Measurements from ENCODE around the gene DHRS13. TPM values are rescaled to one million over a fixed set of nuclear protein-coding genes. Genes with fewer than 3 reads are reported as not detected.
A peak's percentile ranks its signal among the peaks of the same experiment; 100 is the strongest.

DHRS13 gene
- total and polyA plus RNA-seq, 10 donors: 12.2 to 51.2 (median 18.9) TPM

GRCh38 chr17:28944343-28944742, 41.5 kb upstream of the DHRS13 start:
- no peaks in the 10 kb centered on the region for H3K27me3 ChIP-seq (replicated peaks in 1 of 7)
- TF ChIP-seq POLR2A (IDR thresholded peaks at IDR 0.05): no peak
- no peak for TF ChIP-seq CTCF (IDR thresholded peaks at IDR 0.05 in 8 of 11, conservative IDR thresholded peaks at IDR 0.05 in 3 of 11)
- TF ChIP-seq POLR2AphosphoS5 (IDR thresholded peaks at IDR 0.05): no peak
- H3K4me1 ChIP-seq: peaks cover 51 to 98% (median 94%) of the 10 kb centered on the region in 6 donors
- intact Hi-C loops (cut with DNase I; ENCODE audit: low total_unique reads): no loop called here
- no peaks in the 10 kb centered on the region for H3K9me3 ChIP-seq
- no peak for DNase-seq
- H3K36me3 ChIP-seq: peaks cover 0 to 44% (median 6%) of the 10 kb centered on the region in 6 donors
- H3K27ac ChIP-seq: peak overlapping the region in 2 of 8 donors; percentile 2 to 100
- 88 to 95% (median 91%) methylated on average over 4 of the region's 4 CpGs for WGBS, 5 donors
- no peak overlapping the region for H3K4me3 ChIP-seq

- H3K36me3 ChIP-seq: peaks cover 0 to 44% (median 6%) of the 10 kb centered on the region in 6 donors
- TF ChIP-seq POLR2AphosphoS5 (IDR thresholded peaks at IDR 0.05) (no peak), POLR2A (IDR thresholded peaks at IDR 0.05) (no peak), CTCF (IDR thresholded peaks at IDR 0.05 in 8 of 11, conservative IDR thresholded peaks at IDR 0.05 in 3 of 11) (no peak)
- no peak overlapping the region for H3K4me3 ChIP-seq
- DNase-seq: no peak
- 84 to 92% (median 91%) methylated on average over 2 of the region's 2 CpGs for WGBS, 5 donors
- intact Hi-C loops (cut with DNase I; ENCODE audit: low total_unique reads): no loop called here
- no peaks in the 10 kb centered on the region for H3K27me3 ChIP-seq (replicated peaks in 1 of 7)
- no peak overlapping the region for H3K27ac ChIP-seq
- H3K4me1 ChIP-seq: peaks cover 53 to 100% (median 98%) of the 10 kb centered on the region in 6 donors
- H3K9me3 ChIP-seq: no peaks in the 10 kb centered on the region
Measured at GRCh38 chr17:28942925-28943324, 40.0 kb upstream of the DHRS13 start.

- WGBS, 5 donors: 89 to 100% (median 96%) methylated on average over 1 of the region's 1 CpG
- H3K4me1 ChIP-seq: peaks cover 49 to 100% (median 98%) of the 10 kb centered on the region in 6 donors
- H3K36me3 ChIP-seq: peaks cover 0 to 43% (median 4%) of the 10 kb centered on the region in 6 donors
- H3K4me3 ChIP-seq: no peak overlapping the region
- H3K27ac ChIP-seq: peak overlapping the region in 2 of 8 donors; percentile 61 to 74
- intact Hi-C loops (cut with DNase I; ENCODE audit: low total_unique reads): no loop called here
- DNase-seq: no peak
- no peaks in the 10 kb centered on the region for H3K9me3 ChIP-seq
- TF ChIP-seq POLR2A (IDR thresholded peaks at IDR 0.05) (no peak), CTCF (IDR thresholded peaks at IDR 0.05 in 8 of 11, conservative IDR thresholded peaks at IDR 0.05 in 3 of 11) (no peak), POLR2AphosphoS5 (IDR thresholded peaks at IDR 0.05) (no peak)
- no peaks in the 10 kb centered on the region for H3K27me3 ChIP-seq (replicated peaks in 1 of 7)
Measured at GRCh38 chr17:28941251-28941650, 38.4 kb upstream of the DHRS13 start.

- H3K4me3 ChIP-seq: peak overlapping the region in 1 of 8 donors; percentile 23
- peaks cover 50 to 100% (median 98%) of the 10 kb centered on the region in 6 donors for H3K4me1 ChIP-seq
- no peaks in the 10 kb centered on the region for H3K27me3 ChIP-seq (replicated peaks in 1 of 7)
- H3K27ac ChIP-seq: peak overlapping the region in 7 of 8 donors; percentile 8 to 79 (median 56)
- no peaks in the 10 kb centered on the region for H3K9me3 ChIP-seq
- 30 to 57% (median 52%) methylated on average over 3 of the region's 3 CpGs for WGBS, 5 donors
- peaks cover 0 to 47% (median 4%) of the 10 kb centered on the region in 6 donors for H3K36me3 ChIP-seq
- no peak for TF ChIP-seq POLR2A (IDR thresholded peaks at IDR 0.05)
- TF ChIP-seq POLR2AphosphoS5 (IDR thresholded peaks at IDR 0.05): no peak
- no peak for DNase-seq
- intact Hi-C loops (cut with DNase I; ENCODE audit: low total_unique reads): no loop called here
Measured at GRCh38 chr17:28940675-28941074, 37.8 kb upstream of the DHRS13 start.

Measured in spleen (tissue), 11 donors.